Fibroblast of skin of abdomen (primary cell): ENCODE measurements around the gene GGCT.
"Not testable (repeated sequence)": the region's sequence is repeated elsewhere in the genome, so short reads cannot be mapped to it uniquely, and the experiment has no call there.

Experiments used
- DNase-seq: peaks from one replicate; pipeline ENCODE4 v3.0.0-alpha.2; 2013

GGCT gene

GRCh38 chr7:30514776-30515175 lies 10.1 kb upstream of the GGCT start:
- DNase-seq, result no peak

- no peak for DNase-seq
Measured at GRCh38 chr7:30514177-30514576, 9.5 kb upstream of the GGCT start.

DNA sequence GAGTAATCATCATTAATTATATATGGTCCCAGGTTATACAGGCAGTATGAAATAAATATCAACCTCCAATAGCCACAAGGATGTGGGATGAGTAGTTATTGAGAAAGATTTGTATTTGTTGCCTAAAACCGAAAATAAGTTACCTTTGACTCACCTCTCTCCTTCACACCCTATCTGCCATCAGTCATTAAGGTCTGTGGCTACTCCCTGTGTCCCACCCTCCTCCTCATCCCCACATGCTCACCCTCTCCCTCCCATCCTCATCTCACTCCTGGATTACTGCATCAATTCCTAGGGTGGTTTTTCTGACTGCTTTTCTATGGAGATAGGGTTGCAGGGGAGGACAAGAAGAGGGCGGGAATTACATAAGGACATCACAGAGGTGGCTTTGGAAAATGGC lies 9.1 kb upstream of the GGCT start:
- no peak for DNase-seq

DNA sequence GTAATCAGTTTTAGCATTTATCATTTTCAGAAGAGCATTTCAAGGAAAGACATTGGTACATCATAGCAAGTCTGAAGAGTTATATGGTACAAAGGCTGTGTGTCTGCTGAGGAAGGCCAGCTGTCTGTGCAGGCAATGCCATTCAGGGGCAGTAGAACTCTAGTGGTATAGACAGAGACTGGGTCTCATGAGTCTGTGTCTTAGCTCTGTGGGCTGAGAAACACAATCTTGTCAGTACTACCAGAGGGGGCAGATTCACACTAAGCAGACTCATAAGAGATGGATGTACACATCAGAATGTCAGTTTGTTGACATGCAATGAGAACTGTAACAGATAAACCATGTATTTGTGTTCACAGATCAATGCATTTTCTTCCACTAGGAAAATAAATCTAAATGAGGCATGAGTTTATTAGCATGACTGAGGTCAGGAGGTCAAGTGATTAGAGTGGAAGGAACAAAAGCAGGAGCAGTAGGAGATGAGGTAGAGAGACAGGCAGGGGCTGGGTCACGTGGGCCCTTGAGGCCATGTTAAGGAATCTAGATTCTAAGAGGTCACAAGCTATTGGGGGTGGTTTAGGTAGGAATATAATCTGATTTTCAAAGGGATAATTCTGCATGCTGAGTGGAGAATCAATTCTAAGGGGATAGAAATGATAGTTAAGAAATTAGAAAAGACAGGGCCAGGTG lies 7.5 kb upstream of the GGCT start:
- DNase-seq, result no peak

DNA sequence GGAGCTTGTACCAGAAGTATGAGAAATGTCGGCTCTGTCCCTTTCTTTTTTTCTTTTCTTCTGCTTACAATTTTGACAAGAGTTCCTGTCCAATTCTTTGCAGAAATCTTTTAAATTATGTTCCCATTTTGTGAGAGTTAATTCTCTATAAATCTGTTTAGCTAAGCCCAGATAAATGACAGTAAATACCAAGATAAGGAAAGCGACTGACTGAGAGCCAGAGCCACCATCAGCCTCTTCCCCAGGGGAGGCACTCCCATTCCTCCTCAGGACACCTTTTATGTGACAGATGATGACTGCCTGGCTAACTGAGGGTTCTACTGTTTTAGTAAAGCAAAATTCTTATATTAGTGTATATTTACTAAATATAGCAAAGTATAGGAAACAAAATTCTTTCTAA lies 6.9 kb upstream of the GGCT start:
- DNase-seq, result no peak

- DNase-seq, result peak; percentile 24
Measured at GRCh38 chr7:30510124-30511075, 5.8 kb upstream of the GGCT start.

DNA sequence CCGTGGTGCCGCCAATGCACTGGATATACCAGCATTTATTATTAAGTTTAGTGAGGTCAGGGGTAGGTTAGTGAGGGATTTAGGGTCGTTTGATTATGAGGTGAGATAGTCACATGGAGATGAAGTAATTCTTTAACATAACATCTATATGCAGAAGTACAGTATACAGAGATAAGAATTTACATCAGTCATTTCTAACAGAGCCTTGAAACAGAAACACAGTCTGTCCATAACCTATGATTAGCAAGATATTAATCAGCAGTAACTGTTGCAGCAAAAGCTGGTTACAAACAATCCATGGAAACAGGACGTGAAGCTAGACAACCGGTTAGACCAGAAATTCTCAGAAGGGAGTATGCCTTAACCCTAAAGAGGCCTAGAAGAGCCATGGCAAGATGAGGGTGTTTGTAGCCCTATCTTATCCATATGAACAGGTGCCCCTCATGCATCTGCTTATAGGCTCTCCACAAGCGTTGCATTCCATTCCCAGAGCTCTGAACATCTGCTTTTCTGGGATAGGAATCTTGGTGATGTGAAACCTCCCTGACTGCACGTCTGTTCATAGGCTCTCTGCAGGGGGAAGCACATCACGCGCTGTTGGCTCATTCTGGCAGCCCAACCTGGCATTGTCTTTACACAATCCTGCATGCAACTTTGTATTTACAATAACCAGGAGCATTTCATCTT lies 4.7 kb upstream of the GGCT start:
- not testable (repeated sequence) for DNase-seq

- not testable (repeated sequence) for DNase-seq
Measured at GRCh38 chr7:30507346-30507900, 2.8 kb upstream of the GGCT start.

GRCh38 chr7:30505174-30505697 lies 607 bp upstream of the GGCT start:
- no peak for DNase-seq

DNA sequence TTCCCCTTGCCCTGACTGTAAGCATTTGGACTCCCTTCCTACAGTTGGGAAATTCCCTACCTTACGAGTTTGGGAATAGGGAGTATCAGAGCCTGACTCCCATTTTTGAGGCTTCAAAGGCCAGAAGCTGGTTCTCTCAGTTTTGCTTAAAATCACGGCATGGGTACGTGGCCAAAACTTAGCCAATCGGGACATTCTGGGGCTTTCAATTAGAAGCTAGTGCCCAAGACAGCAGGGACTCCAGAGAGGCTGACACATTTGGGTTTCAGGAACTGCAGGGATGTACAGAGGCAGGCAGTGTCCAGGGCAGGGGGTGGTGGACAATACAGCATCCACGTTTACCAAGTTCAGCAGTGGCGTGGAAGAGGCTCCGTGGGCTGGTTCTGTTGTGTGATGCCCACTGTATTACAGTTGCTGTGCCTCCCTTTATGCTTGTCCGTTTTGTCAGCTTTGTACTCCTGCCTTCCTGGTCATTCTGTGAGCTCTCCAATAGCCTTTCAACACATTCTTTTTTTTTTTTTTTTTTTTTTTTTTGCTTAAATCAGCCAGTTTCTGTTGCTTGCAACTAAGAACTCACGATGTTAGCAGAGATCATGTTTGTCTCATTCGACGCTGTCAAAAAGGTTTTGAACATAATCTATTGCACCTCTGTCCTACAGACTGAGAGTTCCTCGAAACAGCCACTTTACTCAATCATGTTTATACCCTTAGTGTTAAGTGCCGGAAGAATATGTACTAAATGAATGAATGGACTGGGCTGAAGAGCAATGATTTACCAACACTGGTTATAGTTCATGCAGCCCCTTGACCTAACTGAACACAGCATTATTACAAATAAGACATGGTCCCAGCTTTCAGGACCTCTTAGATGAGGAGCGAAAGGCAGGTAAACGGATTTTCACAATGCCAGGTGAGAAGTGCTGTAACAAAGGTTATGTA lies 1.1 kb downstream of the GGCT start:
- no peak for DNase-seq

GRCh38 chr7:30502470-30503251 lies 2.0 kb downstream of the GGCT start:
- DNase-seq, result no peak

- no peak for DNase-seq
Measured at GRCh38 chr7:30501264-30501663, 3.4 kb downstream of the GGCT start.

- DNase-seq, result no peak
Measured at GRCh38 chr7:30493228-30493627, 11.4 kb downstream of the GGCT start.

GRCh38 chr7:30491417-30491816 lies 13.2 kb downstream of the GGCT start:
- no peak for DNase-seq

DNA sequence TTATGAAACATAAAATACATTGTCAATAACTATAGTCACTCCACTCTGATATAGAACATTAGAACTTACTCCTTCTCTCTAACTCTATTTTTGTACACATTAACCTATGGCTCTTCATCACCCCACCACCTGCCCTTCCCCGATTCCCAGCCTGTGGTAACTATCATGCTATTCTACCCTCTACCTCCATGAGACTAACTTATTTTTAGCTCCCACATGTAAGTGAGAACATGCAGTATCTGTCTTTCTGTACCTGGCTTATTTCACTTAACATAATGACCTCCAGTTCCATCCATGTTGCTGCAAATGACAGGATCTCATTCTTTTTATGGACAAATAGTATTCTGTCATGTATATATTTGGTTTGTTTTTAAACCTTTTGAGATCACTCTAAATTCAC lies 17.3 kb downstream of the GGCT start:
- no peak for DNase-seq

GRCh38 chr7:30485667-30486066 lies 19.0 kb downstream of the GGCT start:
- DNase-seq, result no peak

- DNase-seq, result not testable (repeated sequence)
Measured at GRCh38 chr7:30481416-30481815, 23.2 kb downstream of the GGCT start.

DNA sequence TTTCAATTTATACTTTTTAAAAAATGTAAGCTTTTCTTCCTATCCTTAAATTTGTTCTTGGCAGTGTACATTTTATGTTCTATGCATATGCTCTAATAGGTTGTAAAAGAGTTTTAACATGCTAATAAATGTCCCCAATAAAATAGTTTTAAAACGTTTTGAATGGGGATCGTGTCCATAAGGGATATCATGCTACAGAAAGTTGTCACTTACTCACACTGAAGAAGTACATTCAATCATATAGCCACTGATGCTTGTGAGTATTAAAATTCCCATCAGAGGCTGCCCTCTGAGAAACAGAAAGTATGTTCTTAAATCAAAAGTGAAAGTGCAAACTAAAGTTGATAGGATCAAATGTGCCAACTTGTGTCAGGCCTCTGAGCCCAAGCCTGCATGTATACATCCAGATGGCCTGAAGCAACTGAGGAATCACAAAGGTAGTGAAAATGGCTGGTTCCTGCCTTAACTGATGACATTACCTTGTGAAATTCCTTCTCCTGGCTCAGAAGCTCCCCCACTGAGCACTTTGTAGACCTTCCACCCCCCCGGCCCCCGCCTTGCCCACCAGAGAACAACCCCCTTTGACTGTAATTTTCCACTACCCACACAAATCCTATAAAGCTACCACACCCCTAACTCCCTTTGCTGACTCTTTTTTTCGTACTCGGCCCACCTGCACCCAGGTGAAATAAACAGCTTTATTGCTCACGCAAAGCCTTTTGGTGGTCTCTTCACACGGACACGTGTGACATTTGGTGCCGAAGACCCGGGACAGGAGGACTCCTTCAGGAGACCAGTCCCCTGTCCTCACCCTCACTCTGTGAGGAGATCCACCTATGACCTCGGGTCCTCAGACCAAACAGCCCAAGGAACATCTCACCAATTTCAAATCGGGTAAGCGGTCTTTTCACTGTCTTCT lies 25.2 kb downstream of the GGCT start:
- peak; percentile 22 for DNase-seq
